ENCODE data around the gene C3orf22. TPM values are rescaled to one million over a fixed set of nuclear protein-coding genes. Genes with fewer than 3 reads are reported as not detected.

Gene C3orf22
- total RNA-seq, 1 experiment from 2014 or later = not detected

GRCh38 chr3:126512916-126513650 lies 45.6 kb downstream of the C3orf22 start:
- Histone ChIP-seq H4K20me1 (ENCODE audit: insufficient read depth) (no peaks in the 10 kb centered on the region), H3K4me3 (no peak overlapping the region), H3K9me3 (ENCODE audit: insufficient read depth, low read depth) (no peaks in the 10 kb centered on the region), H3K9me2 (ENCODE audit: insufficient read depth) (no peaks in the 10 kb centered on the region), H3K4me1 (replicated peaks; ENCODE audit: insufficient read depth) (peaks cover 9% of the 10 kb centered on the region), H2AFZ (no peak overlapping the region), H3K4me2 (no peak overlapping the region), H3K27ac (no peak overlapping the region), H3K27me3 (ENCODE audit: insufficient read depth, low read depth) (no peaks in the 10 kb centered on the region), H3F3A (ENCODE audit: insufficient read depth, low read depth) (no peaks in the 10 kb centered on the region), H3K79me2 (ENCODE audit: low read depth) (no peaks in the 10 kb centered on the region), H3K36me3 (ENCODE audit: low read depth) (no peaks in the 10 kb centered on the region)
- no TSS peak for BruUV-seq (replicated peaks)
- TF ChIP-seq CTCF (conservative IDR thresholded peaks at IDR 0.05) (no peak), EZH2 (IDR thresholded peaks at IDR 0.05; ENCODE audit: low read depth) (no peak)
- DNase-seq = no peak
- CTCF ChIA-PET = interaction anchor here (0.6 to 0.8 kb wide), 3 partner anchors 11 to 430 kb away, joined by 3 to 4 read pairs (median 3); partner anchors contain the start of gene CHST13
- POLR2A ChIA-PET (ENCODE audit: unreplicated experiment) = interaction anchor here (0.6 kb wide), 2 partner anchors 21 to 447 kb away, joined by 5 read pairs; no protein-coding TSS in a partner anchor
- intact Hi-C loops (cut with micrococcal nuclease; ENCODE audit: unreplicated experiment) = no loop called here

- BruUV-seq (replicated peaks) = no TSS peak
- Histone ChIP-seq H3K4me1 (replicated peaks; ENCODE audit: insufficient read depth) (peaks cover 10% of the 10 kb centered on the region), H3K9me3 (ENCODE audit: insufficient read depth, low read depth) (no peaks in the 10 kb centered on the region), H3K27ac (no peak overlapping the region), H2AFZ (no peak overlapping the region), H3F3A (ENCODE audit: insufficient read depth, low read depth) (no peaks in the 10 kb centered on the region), H3K4me3 (no peak overlapping the region), H3K79me2 (ENCODE audit: low read depth) (no peaks in the 10 kb centered on the region), H3K9me2 (ENCODE audit: insufficient read depth) (no peaks in the 10 kb centered on the region), H3K27me3 (ENCODE audit: insufficient read depth, low read depth) (no peaks in the 10 kb centered on the region), H3K36me3 (ENCODE audit: low read depth) (no peaks in the 10 kb centered on the region), H3K4me2 (no peak overlapping the region), H4K20me1 (ENCODE audit: insufficient read depth) (no peaks in the 10 kb centered on the region)
- ChIA-PET POLR2A (ENCODE audit: unreplicated experiment) (no interaction called here), CTCF (interaction anchor here (1.1 kb wide), 1 partner anchor 29 kb away, joined by 4 read pairs; no protein-coding TSS in a partner anchor)
- intact Hi-C loops (cut with micrococcal nuclease; ENCODE audit: unreplicated experiment) = no loop called here
- no peak for DNase-seq
- TF ChIP-seq EZH2 (IDR thresholded peaks at IDR 0.05; ENCODE audit: low read depth) = no peak
- no peak for TF ChIP-seq CTCF (conservative IDR thresholded peaks at IDR 0.05)
Observed at GRCh38 chr3:126512026-126512425, 46.7 kb downstream of the C3orf22 start.

GRCh38 chr3:126511291-126511690 lies 47.4 kb downstream of the C3orf22 start:
- CTCF ChIA-PET = interaction anchor here (0.7 to 1.1 kb wide), 2 partner anchors 10 to 29 kb away, joined by 3 to 4 read pairs; no protein-coding TSS in a partner anchor
- Histone ChIP-seq H3K4me1 (replicated peaks; ENCODE audit: insufficient read depth) (peaks cover 10% of the 10 kb centered on the region), H4K20me1 (ENCODE audit: insufficient read depth) (no peaks in the 10 kb centered on the region), H2AFZ (no peak overlapping the region), H3K36me3 (ENCODE audit: low read depth) (no peaks in the 10 kb centered on the region), H3K79me2 (ENCODE audit: low read depth) (no peaks in the 10 kb centered on the region), H3K27ac (no peak overlapping the region), H3F3A (ENCODE audit: insufficient read depth, low read depth) (no peaks in the 10 kb centered on the region), H3K4me3 (no peak overlapping the region), H3K9me3 (ENCODE audit: insufficient read depth, low read depth) (no peaks in the 10 kb centered on the region), H3K9me2 (ENCODE audit: insufficient read depth) (no peaks in the 10 kb centered on the region), H3K4me2 (no peak overlapping the region), H3K27me3 (ENCODE audit: insufficient read depth, low read depth) (no peaks in the 10 kb centered on the region)
- no TSS peak for BruUV-seq (replicated peaks)
- POLR2A ChIA-PET (ENCODE audit: unreplicated experiment) = no interaction called here
- no peak for DNase-seq
- intact Hi-C loops (cut with micrococcal nuclease; ENCODE audit: unreplicated experiment) = no loop called here
- TF ChIP-seq EZH2 (IDR thresholded peaks at IDR 0.05; ENCODE audit: low read depth) (no peak), CTCF (conservative IDR thresholded peaks at IDR 0.05) (no peak)
